Fibroblast of mammary gland (primary cell): ENCODE results near the gene SPRTN.
A peak's percentile ranks its signal among the peaks of the same experiment; 100 is the strongest.

Experiments
- DNase-seq: peaks from one replicate; pipeline ENCODE4 v3.0.0-alpha.2; 2010; ENCODE audit warnings: low read depth
- H3K4me3 ChIP-seq: 2 replicates; pipeline ENCODE4 v1.5.1; 2011; ENCODE audit warnings: low read depth, mild to moderate bottlenecking, low read length, moderate library complexity; ENCODE audit not compliant: control insufficient read depth
- TF ChIP-seq, protein P1 (sequence below): conservative IDR thresholded peaks from 2 replicates; pipeline ENCODE4 v1.5.1; 2011; ENCODE audit warnings: low read depth, low read length, inconsistent platforms; ENCODE audit not compliant: control insufficient read depth, insufficient read depth

The SPRTN gene, protein sequence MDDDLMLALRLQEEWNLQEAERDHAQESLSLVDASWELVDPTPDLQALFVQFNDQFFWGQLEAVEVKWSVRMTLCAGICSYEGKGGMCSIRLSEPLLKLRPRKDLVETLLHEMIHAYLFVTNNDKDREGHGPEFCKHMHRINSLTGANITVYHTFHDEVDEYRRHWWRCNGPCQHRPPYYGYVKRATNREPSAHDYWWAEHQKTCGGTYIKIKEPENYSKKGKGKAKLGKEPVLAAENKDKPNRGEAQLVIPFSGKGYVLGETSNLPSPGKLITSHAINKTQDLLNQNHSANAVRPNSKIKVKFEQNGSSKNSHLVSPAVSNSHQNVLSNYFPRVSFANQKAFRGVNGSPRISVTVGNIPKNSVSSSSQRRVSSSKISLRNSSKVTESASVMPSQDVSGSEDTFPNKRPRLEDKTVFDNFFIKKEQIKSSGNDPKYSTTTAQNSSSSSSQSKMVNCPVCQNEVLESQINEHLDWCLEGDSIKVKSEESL

DNA sequence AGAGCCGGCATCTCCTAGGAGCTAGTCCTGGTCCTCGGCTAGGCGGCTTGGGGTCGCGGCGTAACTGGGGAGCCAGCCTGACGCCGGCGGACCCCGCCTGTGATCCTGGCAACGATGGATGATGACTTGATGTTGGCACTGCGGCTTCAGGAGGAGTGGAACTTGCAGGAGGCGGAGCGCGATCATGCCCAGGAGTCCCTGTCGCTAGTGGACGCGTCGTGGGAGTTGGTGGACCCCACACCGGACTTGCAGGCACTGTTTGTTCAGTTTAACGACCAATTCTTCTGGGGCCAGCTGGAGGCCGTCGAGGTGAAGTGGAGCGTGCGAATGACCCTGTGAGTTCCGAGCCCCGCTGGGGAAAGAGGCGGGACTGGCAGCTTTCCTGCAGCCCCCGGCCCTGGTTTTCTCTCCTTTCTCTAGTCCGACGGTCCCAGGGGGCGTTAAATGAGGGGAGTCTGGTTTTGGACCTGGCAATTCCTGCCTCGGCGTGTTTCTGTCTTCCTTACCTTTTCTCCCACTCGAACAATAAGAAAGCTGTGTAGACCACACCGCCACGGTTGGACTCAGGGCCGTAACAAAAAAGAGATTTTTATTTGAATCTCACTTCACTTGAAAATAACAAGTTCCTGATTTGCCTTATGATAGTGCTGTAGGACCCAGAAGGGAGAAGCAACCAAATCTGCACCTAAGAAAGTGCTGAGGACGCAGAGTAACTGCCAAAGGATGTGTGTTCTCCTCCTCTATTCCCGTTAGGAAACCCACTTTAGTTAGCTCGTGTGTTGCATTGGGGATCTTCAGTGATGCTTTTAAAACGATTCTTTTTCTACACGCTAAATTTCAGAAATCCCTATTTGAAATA, at the start of gene SPRTN:
SPRTN (plus strand) TSS at position 24 of the 859 bp plus-strand sequence; CDS start at position 115, 91 bp downstream.
- peak within 1 kb of the TSS; percentile 99 for H3K4me3 ChIP-seq
- peak; percentile 26 for DNase-seq
- TF ChIP-seq, protein P1, sequence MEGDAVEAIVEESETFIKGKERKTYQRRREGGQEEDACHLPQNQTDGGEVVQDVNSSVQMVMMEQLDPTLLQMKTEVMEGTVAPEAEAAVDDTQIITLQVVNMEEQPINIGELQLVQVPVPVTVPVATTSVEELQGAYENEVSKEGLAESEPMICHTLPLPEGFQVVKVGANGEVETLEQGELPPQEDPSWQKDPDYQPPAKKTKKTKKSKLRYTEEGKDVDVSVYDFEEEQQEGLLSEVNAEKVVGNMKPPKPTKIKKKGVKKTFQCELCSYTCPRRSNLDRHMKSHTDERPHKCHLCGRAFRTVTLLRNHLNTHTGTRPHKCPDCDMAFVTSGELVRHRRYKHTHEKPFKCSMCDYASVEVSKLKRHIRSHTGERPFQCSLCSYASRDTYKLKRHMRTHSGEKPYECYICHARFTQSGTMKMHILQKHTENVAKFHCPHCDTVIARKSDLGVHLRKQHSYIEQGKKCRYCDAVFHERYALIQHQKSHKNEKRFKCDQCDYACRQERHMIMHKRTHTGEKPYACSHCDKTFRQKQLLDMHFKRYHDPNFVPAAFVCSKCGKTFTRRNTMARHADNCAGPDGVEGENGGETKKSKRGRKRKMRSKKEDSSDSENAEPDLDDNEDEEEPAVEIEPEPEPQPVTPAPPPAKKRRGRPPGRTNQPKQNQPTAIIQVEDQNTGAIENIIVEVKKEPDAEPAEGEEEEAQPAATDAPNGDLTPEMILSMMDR, result no peak

DNA sequence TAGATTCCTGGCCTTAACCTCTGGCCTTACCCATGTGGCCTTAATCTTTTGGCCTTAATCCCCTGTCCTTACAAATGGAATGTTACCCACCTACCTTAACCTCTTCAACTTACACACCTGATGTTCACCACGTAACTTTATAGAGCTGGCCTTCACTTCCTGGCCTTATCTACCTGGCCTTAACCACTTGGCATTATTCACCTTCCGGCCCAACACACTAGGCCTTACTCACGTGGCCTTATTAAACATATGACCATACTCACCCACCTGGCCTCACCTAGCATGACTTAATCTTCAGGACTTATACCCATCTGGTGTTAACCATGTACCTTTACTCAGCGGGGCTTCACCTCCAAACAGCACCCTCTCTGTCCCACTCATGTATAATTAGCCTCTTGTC, 42.2 kb upstream of the SPRTN start:
- TF ChIP-seq, protein P1, result no peak
- no peak for DNase-seq
- no peak overlapping the region for H3K4me3 ChIP-seq

DNA sequence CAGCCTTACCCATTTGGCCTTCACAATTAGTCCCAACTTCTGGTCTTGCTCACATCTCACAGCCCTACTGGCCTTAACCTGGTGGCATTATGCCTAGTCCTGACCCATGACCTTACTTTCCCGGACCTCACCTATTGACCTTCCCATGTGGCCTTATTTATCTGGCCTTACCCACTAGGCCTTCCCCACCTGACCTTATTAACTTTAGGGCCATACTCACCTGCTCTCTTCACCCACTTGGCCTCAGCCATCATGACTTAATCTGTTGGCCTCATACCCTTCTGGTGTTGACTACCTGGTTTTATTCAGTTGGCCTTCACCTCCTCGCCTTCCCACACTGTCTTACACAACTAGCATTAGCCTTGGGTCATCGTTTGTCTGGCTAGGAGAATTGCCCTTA, 36.1 kb upstream of the SPRTN start:
- DNase-seq, result no peak
- TF ChIP-seq, protein P1, result no peak
- H3K4me3 ChIP-seq, result no peak overlapping the region

DNA sequence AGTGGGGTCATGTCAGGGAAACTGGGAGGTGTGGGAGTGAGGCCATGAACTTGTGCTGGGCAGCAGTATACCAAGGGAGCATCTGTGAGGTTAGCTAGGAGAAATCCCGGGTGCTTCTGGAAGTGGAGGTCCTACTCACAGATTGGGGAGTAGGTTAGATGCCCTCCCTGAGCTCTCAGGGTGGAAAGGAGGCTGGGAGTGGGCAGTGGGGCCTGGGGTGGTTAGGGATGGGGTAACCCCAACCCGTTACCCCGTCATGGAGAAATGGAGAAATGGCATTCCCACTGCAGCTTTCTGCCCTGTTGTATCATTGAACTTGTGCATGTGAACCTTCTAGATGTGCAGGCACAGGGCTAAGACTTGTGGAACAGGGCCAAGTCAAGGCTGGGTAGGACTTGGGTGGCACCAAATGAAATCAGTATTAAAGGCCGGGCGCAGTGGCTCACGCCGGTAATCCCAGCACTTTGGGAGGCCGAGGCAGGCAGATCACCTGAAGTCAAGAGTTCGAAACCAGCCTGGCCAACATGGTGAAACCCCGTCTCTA, 27.6 kb upstream of the SPRTN start:
- TF ChIP-seq, protein P1, result no peak
- no peak for DNase-seq
- no peak overlapping the region for H3K4me3 ChIP-seq

DNA sequence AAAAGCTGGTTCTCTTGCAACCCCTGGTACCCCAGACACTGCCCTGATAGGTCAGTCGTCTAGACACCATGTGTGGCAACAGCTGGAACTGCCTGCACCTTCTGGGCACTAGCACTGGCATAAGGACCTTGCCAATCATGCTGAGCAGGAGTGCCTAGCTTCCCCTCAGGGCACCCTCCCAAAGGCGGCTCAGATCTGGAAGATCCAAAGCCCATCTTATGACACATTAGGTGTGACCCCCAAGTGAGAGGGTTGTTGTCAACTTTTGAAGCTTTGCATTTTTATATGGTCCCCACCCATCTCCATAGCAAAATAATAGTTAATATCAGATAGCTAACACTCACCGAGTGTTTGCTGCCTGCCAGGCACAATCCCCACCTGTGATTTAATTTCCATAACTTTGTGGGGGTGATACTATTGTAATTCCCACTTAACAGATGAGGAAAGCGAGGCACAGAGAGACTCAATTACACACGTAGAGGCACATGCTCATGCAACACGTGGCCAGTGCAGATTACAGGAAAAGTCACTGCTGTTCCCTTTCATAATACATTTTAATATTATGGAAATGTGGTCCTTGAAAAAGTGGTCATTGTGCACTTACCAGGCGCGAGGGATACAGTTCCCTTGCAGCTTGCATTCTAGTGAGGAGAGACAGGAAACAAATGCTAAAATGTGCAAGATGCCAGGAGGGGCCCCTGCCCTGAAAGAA, 26.2 kb upstream of the SPRTN start:
- no peak overlapping the region for H3K4me3 ChIP-seq
- TF ChIP-seq, protein P1, result no peak
- no peak for DNase-seq

DNA sequence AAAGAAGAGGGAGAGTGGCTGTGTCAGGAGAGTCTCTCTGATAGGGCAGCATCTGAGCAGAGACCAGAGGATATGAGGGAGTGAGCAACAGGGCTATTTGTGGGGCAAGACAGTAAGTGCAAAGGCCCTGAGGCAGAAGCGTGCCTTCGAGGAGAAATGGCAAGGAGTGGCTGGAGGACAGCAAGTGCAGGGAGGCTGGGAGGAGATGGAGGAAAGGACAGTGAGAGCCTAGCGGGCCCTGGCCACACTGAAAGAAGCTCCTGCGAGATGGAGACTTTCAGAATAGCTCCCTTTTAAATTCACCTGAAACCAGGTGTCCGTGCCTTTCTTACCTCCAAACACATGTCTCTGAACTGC, 25.7 kb upstream of the SPRTN start:
- no peak overlapping the region for H3K4me3 ChIP-seq
- DNase-seq, result no peak
- TF ChIP-seq, protein P1, result no peak
